OCI-LY7 (cell line): Measurements from ENCODE around the gene TMC4. TPM values are rescaled to one million over a fixed set of nuclear protein-coding genes. Genes with fewer than 3 reads are reported as not detected.

ENCODE experiments used
- BruUV-seq: library from RNA; stranded (reverse); fragments of 400-500 nt; replicated peaks from 2 replicates; lab custom pipeline; 2021; lab: Mats Ljungman, UMichigan
- CTCF ChIA-PET: fragments of 300-600 bp; sonication (Branson Sonifier 250); formaldehyde crosslinking; loops from one replicate; lab custom pipeline; 2022; ENCODE audit warnings: antibody characterized with exemption; ENCODE audit not compliant: unreplicated experiment; lab: Charles Lee
- POLR2A ChIA-PET: fragments of 300-600 bp; sonication (Branson Sonifier 250); formaldehyde crosslinking; loops from one replicate; lab custom pipeline; 2022; ENCODE audit warnings: antibody characterized with exemption; lab: Charles Lee
- DNase-seq: peaks from one replicate; pipeline ENCODE4 v3.0.0-alpha.2; 2015; ENCODE audit warnings: low spot score
- H2AFZ ChIP-seq: fragments of 200-600 bp; sonication (generic), shearing (Covaris generic); 2 replicates; pipeline ENCODE4 v1.6.1; 2014; ENCODE audit warnings: mild to moderate bottlenecking, antibody characterized with exemption, low read length, moderate library complexity
- H3K27ac ChIP-seq: fragments of 200-600 bp; sonication (generic); 2 replicates; pipeline ENCODE4 v1.5.1; 2014; ENCODE audit warnings: mixed run types, low read depth, mild to moderate bottlenecking, moderate library complexity, low read length, inconsistent platforms; ENCODE audit not compliant: poor library complexity, severe bottlenecking
- H3K36me3 ChIP-seq: fragments of 200-600 bp; sonication (generic); 2 replicates; pipeline ENCODE4 v1.6.1; 2014; ENCODE audit warnings: mild to moderate bottlenecking, antibody characterized with exemption, low read length, moderate library complexity, mixed read lengths; ENCODE audit not compliant: insufficient read depth
- H3K4me1 ChIP-seq: fragments of 200-600 bp; sonication (generic); 2 replicates; pipeline ENCODE4 v1.5.1; 2014; ENCODE audit warnings: mild to moderate bottlenecking, low read length; ENCODE audit not compliant: insufficient read depth, poor library complexity, severe bottlenecking
- H3K4me2 ChIP-seq: fragments of 200-600 bp; sonication (generic); 2 replicates; pipeline ENCODE4 v1.6.1; 2014; ENCODE audit warnings: mild to moderate bottlenecking, low read length
- H3K4me3 ChIP-seq: fragments of 200-600 bp; sonication (generic); 2 replicates; pipeline ENCODE4 v1.5.1; 2014; ENCODE audit warnings: mild to moderate bottlenecking, low read depth, low read length; ENCODE audit not compliant: poor library complexity, severe bottlenecking
- H3K79me2 ChIP-seq: fragments of 200-600 bp; sonication (generic); 2 replicates; pipeline ENCODE4 v1.6.1; 2016; ENCODE audit warnings: low read depth, mild to moderate bottlenecking, low read length, moderate library complexity, mixed read lengths; ENCODE audit not compliant: insufficient read depth
- H3K9me2 ChIP-seq: fragments of 200-600 bp; sonication (generic); 2 replicates; pipeline ENCODE4 v1.6.1; 2016; ENCODE audit warnings: mild to moderate bottlenecking, low read length, mixed read lengths; ENCODE audit not compliant: insufficient read depth
- H3K9me3 ChIP-seq: fragments of 200-600 bp; sonication (generic); 2 replicates; pipeline ENCODE4 v1.6.1; 2014; ENCODE audit warnings: mild to moderate bottlenecking, mixed run types, low read length, mixed read lengths
- H4K20me1 ChIP-seq: fragments of 200-600 bp; sonication (generic); 2 replicates; pipeline ENCODE4 v1.6.1; 2014; ENCODE audit warnings: mild to moderate bottlenecking, antibody characterized with exemption, low read length, moderate library complexity, mixed read lengths; ENCODE audit not compliant: insufficient read depth
- CTCF ChIP-seq: fragments of 200-600 bp; sonication (generic); conservative IDR thresholded peaks from 2 replicates; pipeline ENCODE4 v1.5.1; 2014; ENCODE audit warnings: mild to moderate bottlenecking, antibody characterized with exemption, low read length, moderate library complexity, mixed read lengths
- EZH2phosphoT487 ChIP-seq: fragments of 200-600 bp; sonication (generic); IDR thresholded peaks from 2 replicates; pipeline ENCODE4 v1.6.1; 2018; ENCODE audit warnings: low read depth, borderline replicate concordance, mild to moderate bottlenecking, mixed run types, antibody characterized with exemption, low read length, moderate library complexity, mixed read lengths
- intact Hi-C: fragments of 100-400 bp; cut with micrococcal nuclease; formaldehyde crosslinking; loops from one replicate; pipeline ENCODE4 v1.10.0; 2022; ENCODE audit not compliant: unreplicated experiment
- total RNA-seq, 2 experiments: library from RNA; depleted of rRNA in 1 of 2; stranded (reverse); fragments of >200 nt in 1 of 2; shearing (Covaris generic) in 1 of 2; gene quantifications; 2 replicates each; pipeline ENCODE4 v1.2.3, GENCODE V29; 2014 to 2022

Gene TMC4
- total RNA-seq, 2 experiments from 2014 or later = not detected

- POLR2A ChIA-PET = interaction anchor here (1.2 kb wide), 1 partner anchor 20 kb away, joined by 5 read pairs; the partner anchor contains the start of gene CNOT3
- CTCF ChIA-PET = no interaction called here
- Histone ChIP-seq H3K4me3 (no peak overlapping the region), H3K9me3 (no peaks in the 10 kb centered on the region), H3K9me2 (no peaks in the 10 kb centered on the region), H4K20me1 (no peaks in the 10 kb centered on the region), H2AFZ (no peak overlapping the region), H3K27ac (no peak overlapping the region), H3K79me2 (peaks cover 6% of the 10 kb centered on the region; the same call in 1 of the 2 replicates), H3K4me2 (no peak overlapping the region), H3K4me1 (peaks cover 28% of the 10 kb centered on the region), H3K36me3 (peaks cover 61% of the 10 kb centered on the region)
- intact Hi-C loops = no loop called here
- DNase-seq = no peak
- BruUV-seq = no TSS peak
- no peak for TF ChIP-seq CTCF
- TF ChIP-seq EZH2phosphoT487 = no peak
These were observed 16.0 kb downstream of the TMC4 start for GRCh38 chr19:54156953-54157352.

GRCh38 chr19:54156490-54156889 lies 16.5 kb downstream of the TMC4 start:
- ChIA-PET CTCF (no interaction called here), POLR2A (interaction anchor here (1.2 kb wide), 1 partner anchor 19 kb away, joined by 5 read pairs; the partner anchor contains the start of gene CNOT3)
- TF ChIP-seq CTCF = no peak
- no peak for TF ChIP-seq EZH2phosphoT487
- no peak overlapping the region for H3K4me3 ChIP-seq
- no peak overlapping the region for H3K27ac ChIP-seq
- H4K20me1 ChIP-seq = no peaks in the 10 kb centered on the region
- H3K36me3 ChIP-seq = peaks cover 65% of the 10 kb centered on the region
- intact Hi-C loops = no loop called here
- H2AFZ ChIP-seq = no peak overlapping the region
- no TSS peak for BruUV-seq
- no peaks in the 10 kb centered on the region for H3K9me2 ChIP-seq
- no peak overlapping the region for H3K4me2 ChIP-seq
- H3K9me3 ChIP-seq = no peaks in the 10 kb centered on the region
- peaks cover 25% of the 10 kb centered on the region for H3K4me1 ChIP-seq
- no peak for DNase-seq
- peaks cover 6% of the 10 kb centered on the region; the same call in 1 of the 2 replicates for H3K79me2 ChIP-seq

GRCh38 chr19:54155694-54156093 lies 17.3 kb downstream of the TMC4 start:
- Histone ChIP-seq H3K4me2 (no peak overlapping the region), H2AFZ (no peak overlapping the region), H3K9me2 (no peaks in the 10 kb centered on the region), H3K36me3 (peaks cover 72% of the 10 kb centered on the region), H3K79me2 (peaks cover 6% of the 10 kb centered on the region; the same call in 1 of the 2 replicates), H3K27ac (no peak overlapping the region), H4K20me1 (no peaks in the 10 kb centered on the region), H3K4me1 (peaks cover 19% of the 10 kb centered on the region), H3K9me3 (no peaks in the 10 kb centered on the region), H3K4me3 (no peak overlapping the region)
- ChIA-PET CTCF (no interaction called here), POLR2A (interaction anchor here (1.2 kb wide), 1 partner anchor 19 kb away, joined by 5 read pairs; the partner anchor contains the start of gene CNOT3)
- intact Hi-C loops = no loop called here
- no peak for DNase-seq
- BruUV-seq = no TSS peak
- TF ChIP-seq CTCF (no peak), EZH2phosphoT487 (no peak)
